Measurements from ENCODE around the gene MARCHF10. TPM values are rescaled to one million over a fixed set of nuclear protein-coding genes. Genes with fewer than 3 reads are reported as not detected.

The MARCHF10 gene
- total and polyA plus RNA-seq, 2 of the 13 experiments (the other 11 are each of a cell fraction or from before 2014, with no cell fraction given): not detected

DNA sequence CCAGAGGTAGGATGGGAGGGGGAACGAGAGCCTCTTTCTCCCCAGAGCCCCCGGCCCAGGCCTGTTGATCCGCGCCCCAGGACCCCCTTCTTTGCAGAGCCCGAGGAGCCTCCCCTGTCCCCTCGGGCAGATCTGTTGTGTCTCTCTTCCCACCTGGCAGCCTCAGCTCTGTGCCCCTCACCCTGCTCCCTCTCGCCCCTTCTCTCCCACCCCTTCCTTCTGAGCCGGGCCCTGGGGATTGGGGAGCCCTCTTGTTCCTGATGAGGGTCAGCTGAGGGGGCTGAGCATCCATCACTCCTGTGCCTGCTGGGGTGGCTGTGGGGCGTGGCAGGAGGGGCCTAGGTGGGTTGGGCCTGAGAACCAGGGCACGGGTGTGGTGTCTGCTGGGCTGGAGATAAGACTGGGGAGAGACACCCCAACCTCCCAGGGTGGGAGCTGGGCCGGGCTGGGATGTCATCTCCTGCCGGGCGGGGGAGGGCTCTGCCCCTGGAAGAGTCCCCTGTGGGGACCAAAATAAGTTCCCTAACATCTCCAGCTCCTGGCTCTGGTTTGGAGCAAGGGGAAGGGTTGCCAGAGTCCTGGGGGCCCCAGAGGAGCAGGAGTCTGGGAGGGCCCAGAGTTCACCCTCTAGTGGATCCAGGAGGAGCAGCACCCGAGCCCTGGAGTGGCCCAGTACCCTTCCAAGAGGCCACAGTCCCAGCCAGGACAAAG, 115.2 kb downstream of the MARCHF10 start:
- H3K9ac ChIP-seq (ENCODE audit: insufficient read depth, low read depth, low read length): no peak overlapping the region
- H4K20me1 ChIP-seq (ENCODE audit: insufficient read depth, low read length): 0 out of 2 replicates have a peak, but pooled peaks cover 7% of the 10 kb centered on the region
- WGBS (ENCODE audit: low lambda C conversion rate): 30% methylated on average over 10 of the region's 14 CpGs
- intact Hi-C loops (cut with micrococcal nuclease; ENCODE audit: unreplicated experiment) (no loop called here), in situ Hi-C loops (cut with HindIII; ENCODE audit: extremely low pct_ligation_motif_present, low pct_unique_long_range_greater_than_20kb) (no loop called here)
- no peak overlapping the region for H3K27ac ChIP-seq (ENCODE audit: extremely low read length, insufficient read depth, low read length)
- no peak overlapping the region for H3K4me2 ChIP-seq (ENCODE audit: low read depth, low read length)
- BruUV-seq (replicated peaks): no TSS peak
- peak; percentile 24 for DNase-seq (ENCODE audit: low spot score)
- POLR2A ChIA-PET: no interaction called here
- H3K79me2 ChIP-seq (ENCODE audit: insufficient read depth, low read length): no peaks in the 10 kb centered on the region
- H3K27me3 ChIP-seq (ENCODE audit: control insufficient read depth in 1 of 2, insufficient read depth in 2 of 2, low read length in 2 of 2): peaks cover 13 to 44% of the 10 kb centered on the region in 2 experiments
- CTCF ChIA-PET (ENCODE audit: low intra/inter-chr PET ratio, low total read pairs): no interaction called here
- H2AFZ ChIP-seq (ENCODE audit: low read length): no peak overlapping the region
- TF ChIP-seq XRCC5 (optimal IDR thresholded peaks at IDR 0.05; ENCODE audit: low read length) (no peak), ZNF432 (CRISPR knock-in tag; IDR thresholded peaks at IDR 0.05; ENCODE audit: borderline replicate concordance) (no peak), KDM3A (CRISPR knock-in tag; IDR thresholded peaks at IDR 0.05; ENCODE audit: low read depth) (no peak), CREB1 (IDR thresholded peaks at IDR 0.05) (no peak), CREB1 (CRISPR knock-in tag; IDR thresholded peaks at IDR 0.05) (no peak), RAD21 (CRISPR knock-in tag; IDR thresholded peaks at IDR 0.05) (0 out of 2 replicates have a peak, but pooled peaks have one; percentile 34), STAG1 (CRISPR knock-in tag; IDR thresholded peaks at IDR 0.05) (peak; percentile 23; the same call in 1 of the 2 replicates), RBAK (CRISPR knock-in tag; IDR thresholded peaks at IDR 0.05) (no peak), ZFP36L2 (CRISPR knock-in tag; IDR thresholded peaks at IDR 0.05) (no peak), ZNF768 (CRISPR knock-in tag; IDR thresholded peaks at IDR 0.05) (no peak)
- TF ChIP-seq, protein P1, sequence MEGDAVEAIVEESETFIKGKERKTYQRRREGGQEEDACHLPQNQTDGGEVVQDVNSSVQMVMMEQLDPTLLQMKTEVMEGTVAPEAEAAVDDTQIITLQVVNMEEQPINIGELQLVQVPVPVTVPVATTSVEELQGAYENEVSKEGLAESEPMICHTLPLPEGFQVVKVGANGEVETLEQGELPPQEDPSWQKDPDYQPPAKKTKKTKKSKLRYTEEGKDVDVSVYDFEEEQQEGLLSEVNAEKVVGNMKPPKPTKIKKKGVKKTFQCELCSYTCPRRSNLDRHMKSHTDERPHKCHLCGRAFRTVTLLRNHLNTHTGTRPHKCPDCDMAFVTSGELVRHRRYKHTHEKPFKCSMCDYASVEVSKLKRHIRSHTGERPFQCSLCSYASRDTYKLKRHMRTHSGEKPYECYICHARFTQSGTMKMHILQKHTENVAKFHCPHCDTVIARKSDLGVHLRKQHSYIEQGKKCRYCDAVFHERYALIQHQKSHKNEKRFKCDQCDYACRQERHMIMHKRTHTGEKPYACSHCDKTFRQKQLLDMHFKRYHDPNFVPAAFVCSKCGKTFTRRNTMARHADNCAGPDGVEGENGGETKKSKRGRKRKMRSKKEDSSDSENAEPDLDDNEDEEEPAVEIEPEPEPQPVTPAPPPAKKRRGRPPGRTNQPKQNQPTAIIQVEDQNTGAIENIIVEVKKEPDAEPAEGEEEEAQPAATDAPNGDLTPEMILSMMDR (CRISPR knock-in tag; IDR thresholded peaks at IDR 0.05): peak; percentile 53
- TF ChIP-seq, protein P2, sequence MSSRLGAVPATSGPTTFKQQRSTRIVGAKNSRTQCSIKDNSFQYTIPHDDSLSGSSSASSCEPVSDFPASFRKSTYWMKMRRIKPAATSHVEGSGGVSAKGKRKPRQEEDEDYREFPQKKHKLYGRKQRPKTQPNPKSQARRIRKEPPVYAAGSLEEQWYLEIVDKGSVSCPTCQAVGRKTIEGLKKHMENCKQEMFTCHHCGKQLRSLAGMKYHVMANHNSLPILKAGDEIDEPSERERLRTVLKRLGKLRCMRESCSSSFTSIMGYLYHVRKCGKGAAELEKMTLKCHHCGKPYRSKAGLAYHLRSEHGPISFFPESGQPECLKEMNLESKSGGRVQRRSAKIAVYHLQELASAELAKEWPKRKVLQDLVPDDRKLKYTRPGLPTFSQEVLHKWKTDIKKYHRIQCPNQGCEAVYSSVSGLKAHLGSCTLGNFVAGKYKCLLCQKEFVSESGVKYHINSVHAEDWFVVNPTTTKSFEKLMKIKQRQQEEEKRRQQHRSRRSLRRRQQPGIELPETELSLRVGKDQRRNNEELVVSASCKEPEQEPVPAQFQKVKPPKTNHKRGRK (CRISPR knock-in tag; IDR thresholded peaks at IDR 0.05): no peak
- FAIRE-seq: no peak
- no peaks in the 10 kb centered on the region for H3K9me3 ChIP-seq (ENCODE audit: low read length)
- H3K4me1 ChIP-seq (ENCODE audit: insufficient read depth, low read length): peaks cover 7% of the 10 kb centered on the region
- ATAC-seq: peak; percentile 84
- no peaks in the 10 kb centered on the region for H3K36me3 ChIP-seq (replicated peaks in 1 of 2; ENCODE audit: control insufficient read depth in 1 of 2, insufficient read depth in 2 of 2, low read length in 2 of 2)
- no peak overlapping the region for H3K4me3 ChIP-seq (replicated peaks in 1 of 3; ENCODE audit: insufficient read depth in 1 of 3, low read depth in 2 of 3, low read length in 3 of 3)
